Aorta (tissue), 5 donors: Measurements from ENCODE around the gene ARHGAP33. TPM values are rescaled to one million over a fixed set of nuclear protein-coding genes. Genes with fewer than 3 reads are reported as not detected.
A peak's percentile ranks its signal among the peaks of the same experiment; 100 is the strongest.

ENCODE experiments used
- ATAC-seq: fragments of 200-7000 bp; cut with Tn5 transposase; one replicate; pipeline ENCODE4 v1.9.1; 2022; ENCODE audit warnings: moderate library complexity; ENCODE audit not compliant: low FRiP score
- DNase-seq, 2 donors: peaks; one replicate each; pipeline ENCODE4 v3.0.0-alpha.2; 2020
- H3K27ac ChIP-seq, 2 donors: one replicate each; pipeline ENCODE4 v1.5.1; 2013; ENCODE audit warnings: low read length in 2 of 2, mild to moderate bottlenecking in 2 of 2, moderate library complexity in 2 of 2, control low read depth in 1 of 2, inconsistent platforms in 1 of 2, low read depth in 1 of 2
- H3K27me3 ChIP-seq, 2 donors: one replicate each; pipeline ENCODE4 v1.6.1; 2013; ENCODE audit warnings: control low read depth in 1 of 2, low read length in 1 of 2, mild to moderate bottlenecking in 1 of 2, moderate library complexity in 1 of 2; ENCODE audit not compliant: insufficient read depth in 2 of 2, control insufficient read depth in 1 of 2
- H3K36me3 ChIP-seq, 2 donors: one replicate each; pipeline ENCODE4 v1.6.1; 2013; ENCODE audit warnings: control low read depth in 1 of 2, low read length in 1 of 2, mild to moderate bottlenecking in 1 of 2; ENCODE audit not compliant: insufficient read depth in 2 of 2, control insufficient read depth in 1 of 2
- H3K4me1 ChIP-seq, 2 donors: one replicate each; pipeline ENCODE4 v1.6.1; 2013; ENCODE audit warnings: low read length in 2 of 2, control low read depth in 1 of 2, mild to moderate bottlenecking in 1 of 2, moderate library complexity in 1 of 2; ENCODE audit not compliant: insufficient read depth in 2 of 2, control insufficient read depth in 1 of 2
- H3K4me3 ChIP-seq, 2 donors: one replicate each; pipeline ENCODE4 v1.5.1; 2013; ENCODE audit warnings: low read length in 2 of 2, control low read depth in 1 of 2, mild to moderate bottlenecking in 1 of 2
- H3K9me3 ChIP-seq: one replicate; pipeline ENCODE4 v1.6.1; 2013; ENCODE audit warnings: mild to moderate bottlenecking, low read length; ENCODE audit not compliant: control insufficient read depth
- WGBS, 2 donors: extraction: QIAGEN DNeasy Blood & Tissue Kit; methylation state at CpG; one replicate each; pipeline ENCODE4 v1.1.7; 2013; 5-methylcytosine and 5-hydroxymethylcytosine counted together
- intact Hi-C, 2 donors: fragments of 100-400 bp; cut with DNase I; formaldehyde crosslinking; loops; one replicate each; pipeline versions ENCODE4 v1.14.2 to v1.15.0; 2022
- polyA plus RNA-seq, 2 donors: library from polyadenylated mRNA; stranded (reverse); fragments of 200-250 nt; gene quantifications; one replicate each; pipeline ENCODE4 v1.2.3, GENCODE V29; 2013
- total RNA-seq, 2 donors: library from RNA; stranded (reverse); fragmentation: NEBNext Ultra II Directional; extraction: Animal tissue kit (Norgen Biotek cat#: 25700); gene quantifications; one replicate each; pipeline ENCODE4 v1.2.1, GENCODE V29; 2021
- donor health status: healthy with polysubstance abuse.
- donor health status: Bipolar disorder and iron deficiency.
- donor health status: DM: no; HTN: no; CAD: no.
- donor health status: DM: no; HTN: no; CAD: no.
- donor health status: DM: yes; HTN: yes; CAD: no.

Gene ARHGAP33
- total and polyA plus RNA-seq, 4 donors, result 1.9 to 27.8 (median 17.2) TPM

DNA sequence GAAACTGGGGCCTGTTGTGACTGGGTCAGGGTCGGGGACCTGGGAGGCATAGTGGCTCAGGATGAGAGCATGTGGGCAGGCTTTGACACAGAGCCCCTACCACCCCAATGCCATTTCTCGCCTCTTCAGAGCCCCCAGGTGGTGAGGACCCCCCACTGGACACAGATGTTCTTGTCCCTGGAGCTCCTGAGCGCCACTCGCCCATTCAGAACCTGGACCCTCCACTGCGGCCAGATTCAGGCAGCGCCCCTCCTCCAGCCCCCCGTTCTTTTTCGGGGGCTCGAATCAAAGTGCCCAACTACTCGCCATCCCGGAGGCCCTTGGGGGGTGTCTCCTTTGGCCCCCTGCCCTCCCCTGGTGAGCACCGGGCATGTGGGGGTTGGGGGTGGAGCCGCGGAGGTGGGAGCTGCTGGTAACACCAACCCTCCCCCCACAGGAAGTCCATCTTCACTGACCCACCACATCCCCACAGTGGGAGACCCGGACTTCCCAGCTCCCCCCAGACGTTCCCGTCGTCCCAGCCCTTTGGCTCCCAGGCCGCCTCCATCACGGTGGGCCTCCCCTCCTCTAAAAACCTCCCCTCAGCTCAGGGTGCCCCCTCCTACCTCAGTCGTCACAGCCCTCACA is 43.5 kb upstream of the ARHGAP33 start:
- Histone ChIP-seq H3K4me1 (no peaks in the 10 kb centered on the region), H3K27me3 (no peaks in the 10 kb centered on the region), H3K27ac (no peak overlapping the region), H3K9me3 (no peaks in the 10 kb centered on the region), H3K36me3 (peaks cover 0 to 14% of the 10 kb centered on the region in 2 donors), H3K4me3 (no peak overlapping the region)
- intact Hi-C loops, result no loop called here
- DNase-seq, result no peak
- no peak for ATAC-seq
- 81 to 85% methylated on average over 20 to 21 of the region's 21 CpGs for WGBS, 2 donors

- no peaks in the 10 kb centered on the region for H3K9me3 ChIP-seq
- no peaks in the 10 kb centered on the region for H3K27me3 ChIP-seq
- no peak overlapping the region for H3K4me3 ChIP-seq
- H3K4me1 ChIP-seq, result no peaks in the 10 kb centered on the region
- H3K27ac ChIP-seq, result no peak overlapping the region
- peaks cover 0 to 14% of the 10 kb centered on the region in 2 donors for H3K36me3 ChIP-seq
- WGBS, 2 donors, result 85 to 86% methylated on average over 22 to 25 of the region's 25 CpGs
- intact Hi-C loops, result no loop called here
- peak in 1 of 2 donors; percentile 72 for DNase-seq
- no peak for ATAC-seq
These were observed 42.7 kb upstream of the ARHGAP33 start for GRCh38 chr19:35732540-35733179.

DNA sequence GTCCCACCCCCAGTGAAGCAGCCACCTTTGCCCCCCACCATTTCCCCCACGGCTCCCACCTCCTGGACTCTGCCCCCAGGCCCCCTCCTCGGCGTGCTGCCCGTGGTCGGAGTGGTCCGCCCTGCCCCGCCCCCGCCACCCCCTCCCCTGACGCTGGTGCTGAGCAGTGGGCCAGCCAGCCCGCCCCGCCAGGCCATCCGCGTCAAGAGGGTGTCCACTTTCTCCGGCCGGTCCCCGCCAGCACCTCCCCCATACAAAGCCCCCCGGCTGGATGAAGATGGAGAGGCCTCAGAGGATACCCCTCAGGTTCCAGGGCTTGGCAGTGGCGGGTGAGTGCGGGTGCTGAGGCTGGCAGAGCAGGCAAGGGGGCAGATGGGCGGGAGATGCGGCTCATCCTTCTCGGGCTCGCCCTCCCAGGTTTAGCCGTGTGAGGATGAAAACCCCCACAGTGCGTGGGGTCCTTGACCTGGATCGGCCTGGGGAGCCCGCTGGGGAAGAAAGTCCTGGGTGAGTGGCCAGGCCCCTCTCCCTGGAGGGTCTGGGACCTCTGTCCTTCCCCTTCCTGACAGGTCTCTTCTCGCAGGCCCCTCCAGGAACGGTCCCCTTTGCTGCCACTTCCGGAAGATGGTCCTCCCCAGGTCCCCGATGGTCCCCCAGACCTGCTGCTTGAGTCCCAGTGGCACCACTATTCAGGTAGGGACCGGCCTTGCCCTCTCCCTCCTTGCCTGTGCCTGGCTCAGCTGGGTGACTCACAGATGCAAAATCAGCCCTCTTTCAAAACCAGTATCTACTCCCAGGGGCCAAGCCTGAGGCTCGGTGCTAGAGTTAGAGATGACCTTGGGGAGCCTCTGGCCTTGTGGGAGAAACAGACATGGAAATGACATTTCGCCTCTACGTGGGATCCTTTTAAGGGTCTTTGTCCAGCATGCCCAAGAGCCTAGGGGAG is 41.9 kb upstream of the ARHGAP33 start:
- Histone ChIP-seq H3K4me3 (no peak overlapping the region), H3K36me3 (peaks cover under 1 to 14% of the 10 kb centered on the region in 2 donors), H3K27me3 (no peaks in the 10 kb centered on the region), H3K4me1 (no peaks in the 10 kb centered on the region), H3K9me3 (no peaks in the 10 kb centered on the region), H3K27ac (no peak overlapping the region)
- intact Hi-C loops, result no loop called here
- ATAC-seq (no peak), DNase-seq (peak in 1 of 2 donors; percentile 63)
- 86 to 88% methylated on average over 35 of the region's 35 CpGs for WGBS, 2 donors

DNA sequence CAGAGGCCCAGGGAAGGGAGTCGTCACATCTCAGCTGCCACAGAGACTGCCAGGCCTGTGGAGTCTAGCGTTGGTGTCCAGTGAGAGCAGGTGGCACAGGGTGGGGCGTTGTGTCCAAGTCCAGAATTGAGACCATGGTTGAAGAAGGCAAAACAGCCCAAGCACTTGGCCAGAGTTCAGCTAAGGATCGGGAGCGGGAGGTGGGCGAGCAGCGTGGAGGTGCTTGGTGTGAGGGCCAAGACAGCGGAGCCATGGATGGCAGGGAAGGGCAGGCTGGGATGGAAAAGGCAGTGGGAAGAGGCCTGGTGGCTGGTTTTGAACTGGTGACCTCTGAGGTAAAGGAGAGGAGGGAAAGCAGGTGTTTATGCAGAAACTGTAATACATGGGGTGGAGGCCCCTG is 41.1 kb upstream of the ARHGAP33 start:
- no peak overlapping the region for H3K27ac ChIP-seq
- DNase-seq (no peak), ATAC-seq (no peak)
- H3K27me3 ChIP-seq, result no peaks in the 10 kb centered on the region
- no peak overlapping the region for H3K4me3 ChIP-seq
- no peaks in the 10 kb centered on the region for H3K4me1 ChIP-seq
- peaks cover 5 to 12% of the 10 kb centered on the region in 2 donors for H3K36me3 ChIP-seq
- 91 to 94% methylated on average over 8 of the region's 8 CpGs for WGBS, 2 donors
- intact Hi-C loops, result no loop called here
- no peaks in the 10 kb centered on the region for H3K9me3 ChIP-seq

DNA sequence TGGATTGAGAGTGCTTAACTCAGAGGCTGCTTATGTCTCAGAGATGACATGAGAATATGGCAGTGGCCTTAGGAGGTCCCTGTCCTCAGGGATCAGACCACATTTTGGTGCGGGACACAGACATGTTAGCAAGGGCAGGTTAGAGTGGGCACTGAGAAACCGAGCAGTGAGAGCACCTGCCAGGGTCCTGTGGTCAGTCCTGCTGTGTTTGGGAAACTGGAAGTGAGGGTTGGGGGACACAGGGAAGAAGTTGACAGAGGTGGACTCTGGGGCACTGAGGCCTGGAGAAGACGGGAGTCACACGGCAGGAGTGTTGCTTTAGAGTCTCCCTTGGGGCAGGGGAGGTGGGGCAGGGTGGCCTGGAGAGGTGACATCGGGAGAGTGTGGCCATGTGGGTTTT is 40.5 kb upstream of the ARHGAP33 start:
- 69 to 70% methylated on average over 5 of the region's 5 CpGs for WGBS, 2 donors
- intact Hi-C loops, result no loop called here
- H3K9me3 ChIP-seq, result no peaks in the 10 kb centered on the region
- no peak for DNase-seq
- H3K4me1 ChIP-seq, result no peaks in the 10 kb centered on the region
- H3K27me3 ChIP-seq, result no peaks in the 10 kb centered on the region
- H3K4me3 ChIP-seq, result no peak overlapping the region
- H3K27ac ChIP-seq, result no peak overlapping the region
- no peak for ATAC-seq
- H3K36me3 ChIP-seq, result peaks cover 5 to 10% of the 10 kb centered on the region in 2 donors

DNA sequence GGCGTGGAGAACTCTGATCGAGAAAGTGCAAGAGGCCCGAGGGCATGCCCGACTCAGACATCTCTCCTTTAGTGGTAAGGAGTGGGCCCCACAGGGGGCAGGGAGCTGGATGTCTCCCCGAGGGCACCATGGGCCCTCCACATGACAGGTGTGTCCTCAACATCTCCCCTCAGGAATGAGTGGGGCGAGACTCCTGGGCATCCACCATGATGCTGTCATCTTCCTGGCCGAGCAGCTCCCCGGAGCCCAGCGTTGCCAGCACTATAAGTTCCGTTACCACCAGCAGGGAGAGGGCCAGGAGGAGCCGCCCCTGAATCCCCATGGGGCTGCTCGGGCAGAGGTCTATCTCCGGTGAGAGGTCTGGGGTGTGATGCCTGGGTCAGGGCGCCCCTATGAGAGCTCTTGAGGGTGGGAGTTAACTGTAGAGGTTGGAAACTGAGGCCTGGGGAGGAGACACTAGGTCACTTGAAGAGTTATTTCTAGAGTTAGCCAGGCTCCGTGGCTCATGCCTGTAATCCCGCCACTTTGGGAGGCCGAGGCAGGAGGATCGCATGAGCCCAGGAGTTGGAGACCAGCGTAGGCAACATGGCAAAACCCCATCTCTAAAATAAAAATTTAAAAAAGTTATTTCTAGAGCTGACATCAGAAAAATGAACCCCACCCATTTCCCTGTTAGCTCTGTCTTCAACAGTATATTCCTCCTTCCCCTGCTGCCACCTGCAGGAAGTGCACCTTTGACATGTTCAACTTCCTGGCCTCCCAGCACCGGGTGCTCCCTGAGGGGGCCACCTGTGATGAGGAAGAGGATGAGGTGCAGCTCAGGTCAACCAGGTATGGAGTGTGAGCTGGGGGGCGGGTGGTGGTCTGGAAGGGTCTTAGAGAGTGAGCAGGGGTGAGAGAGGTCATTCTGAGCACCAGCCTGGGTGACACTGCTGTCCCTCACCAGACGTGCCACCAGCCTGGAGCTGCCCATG is 38.2 kb upstream of the ARHGAP33 start:
- intact Hi-C loops, result no loop called here
- Histone ChIP-seq H3K27me3 (no peaks in the 10 kb centered on the region), H3K4me3 (no peak overlapping the region), H3K4me1 (no peaks in the 10 kb centered on the region), H3K36me3 (peaks cover 4 to 5% of the 10 kb centered on the region in 2 donors), H3K9me3 (no peaks in the 10 kb centered on the region), H3K27ac (no peak overlapping the region)
- DNase-seq (peak in 1 of 2 donors; percentile 63), ATAC-seq (no peak)
- WGBS, 2 donors, result 89% methylated on average over 22 of the region's 22 CpGs

GRCh38 chr19:35738021-35738886 is 37.1 kb upstream of the ARHGAP33 start:
- H3K36me3 ChIP-seq, result peaks cover 2 to 5% of the 10 kb centered on the region in 2 donors
- intact Hi-C loops, result no loop called here
- H3K9me3 ChIP-seq, result no peaks in the 10 kb centered on the region
- H3K27ac ChIP-seq, result no peak overlapping the region
- DNase-seq (peak in 1 of 2 donors; percentile 69), ATAC-seq (no peak)
- WGBS, 2 donors, result 90 to 92% methylated on average over 37 of the region's 37 CpGs
- no peaks in the 10 kb centered on the region for H3K27me3 ChIP-seq
- H3K4me1 ChIP-seq, result no peaks in the 10 kb centered on the region
- no peak overlapping the region for H3K4me3 ChIP-seq
